ENCODE results near the gene CCDC69.

- TF ChIP-seq CTCF (IDR thresholded peaks at IDR 0.05) (no peak), EZH2 (IDR thresholded peaks at IDR 0.05; ENCODE audit: borderline replicate concordance, insufficient read depth, low read depth, low read length, poor library complexity, severe bottlenecking) (no peak)
These were observed 73.2 kb downstream of the CCDC69 start for GRCh38 chr5:151150471-151151262.

Data from B cell (primary cell).